Transverse colon (tissue), 4 donors: ENCODE results near the gene ZNF488. TPM values are rescaled to one million over a fixed set of nuclear protein-coding genes. Genes with fewer than 3 reads are reported as not detected.
"Not testable (repeated sequence)": the region's sequence is repeated elsewhere in the genome, so short reads cannot be mapped to it uniquely, and the experiment has no call there.

Experiments
- DNase-seq: peaks from one replicate; pipeline ENCODE4 v3.0.0-alpha.2; 2019
- H3K27ac ChIP-seq, 4 donors: fragments of 200-600 bp; sonication (generic); 2 replicates each; pipeline ENCODE4 v1.5.1; 2016 to 2018; ENCODE audit warnings: inconsistent platforms in 4 of 4
- H3K27me3 ChIP-seq: fragments of 200-600 bp; sonication (generic); 2 replicates; pipeline ENCODE4 v1.5.1; 2017; ENCODE audit warnings: inconsistent platforms
- H3K36me3 ChIP-seq, 4 donors: fragments of 200-600 bp; sonication (generic); 2 replicates each; pipeline ENCODE4 v1.5.1; 2017 to 2019; ENCODE audit warnings: inconsistent platforms in 4 of 4
- H3K4me1 ChIP-seq, 4 donors: fragments of 200-600 bp; sonication (generic); 2 replicates each; pipeline ENCODE4 v1.5.1; 2017 to 2020; ENCODE audit warnings: inconsistent platforms in 4 of 4
- H3K4me3 ChIP-seq, 4 donors: fragments of 200-600 bp; sonication (generic); 1 replicate in 1 of 4; 2 replicates in 3 of 4; pipeline versions ENCODE4 v1.5.1 to v1.6.1; 2017 to 2019; ENCODE audit warnings: inconsistent platforms in 4 of 4
- H3K9me3 ChIP-seq, 2 donors: fragments of 200-600 bp; sonication (generic); 2 replicates each; pipeline ENCODE4 v1.5.1; 2017 to 2019; ENCODE audit warnings: inconsistent platforms in 2 of 2
- CTCF ChIP-seq, 5 experiments: fragments of 200-600 bp in 3 of 5; fragments of 450-650 bp in 2 of 5; sonication (generic) in 3 of 5; IDR thresholded peaks; 1 replicate in 2 of 5; 2 replicates in 3 of 5; pipeline ENCODE4 v1.5.1; 2016 to 2017; ENCODE audit warnings: antibody characterized with exemption in 5 of 5, inconsistent platforms in 3 of 5, mild to moderate bottlenecking in 2 of 5, moderate library complexity in 1 of 5
- EP300 ChIP-seq: sonication (generic); formaldehyde crosslinking; IDR thresholded peaks from one replicate; pipeline ENCODE4 v1.6.1; 2017; ENCODE audit warnings: antibody characterized with exemption, low read depth
- POLR2A ChIP-seq: fragments of 450-650 bp; IDR thresholded peaks from one replicate; pipeline ENCODE4 v1.6.1; 2016; ENCODE audit warnings: antibody characterized with exemption, mild to moderate bottlenecking, moderate library complexity
- POLR2AphosphoS5 ChIP-seq, 3 donors: sonication (generic); formaldehyde crosslinking; IDR thresholded peaks; one replicate each; pipeline ENCODE4 v1.6.1; 2016; ENCODE audit warnings: antibody characterized with exemption in 3 of 3
- WGBS, 2 donors: methylation state at CpG; one replicate each; pipeline ENCODE4 v1.1.5; 2018; ENCODE audit warnings: low coverage in 1 of 2; 5-methylcytosine and 5-hydroxymethylcytosine counted together
- in situ Hi-C, 4 donors: fragments of 200-750 bp; cut with MboI; loops; one replicate each; pipeline versions ENCODE4 v1.15.0 to v1.15.1; 2017; ENCODE audit warnings: low sequenced_read_pairs in 3 of 4, low pct_ligation_motif_present in 1 of 4, low pct_unique_long_range_greater_than_20kb in 1 of 4
- intact Hi-C: fragments of 100-400 bp; cut with DNase I; formaldehyde crosslinking; loops from one replicate; pipeline ENCODE4 v1.15.1; 2023; ENCODE audit warnings: low total_unique reads
- total RNA-seq, 4 donors: library from RNA; depleted of rRNA; stranded (reverse); fragments of >200 nt; gene quantifications; one replicate each; pipeline ENCODE4 v1.1.0, GENCODE V29; 2016

The ZNF488 gene
- total RNA-seq, 4 donors from 2014 or later = 0.41 to 0.80 TPM; not detected in 2

- Histone ChIP-seq H3K27ac (no peak overlapping the region), H3K36me3 (no peaks in the 10 kb centered on the region), H3K27me3 (no peaks in the 10 kb centered on the region), H3K9me3 (no peaks in the 10 kb centered on the region), H3K4me3 (no peak overlapping the region), H3K4me1 (no peaks in the 10 kb centered on the region)
- intact Hi-C loops (no loop called here), in situ Hi-C loops (no loop called here)
- 84% methylated on average over 5 of the region's 6 CpGs; no CpG with 5 or more reads in 1 of the 2 donors for WGBS, 2 donors
- no peak for DNase-seq
- TF ChIP-seq CTCF (IDR thresholded peaks at IDR 0.05) = no peak
- TF ChIP-seq POLR2AphosphoS5 (IDR thresholded peaks at IDR 0.05) = no peak
- TF ChIP-seq EP300 = no peak
- no peak for TF ChIP-seq POLR2A
These were observed 34.2 kb upstream of the ZNF488 start for GRCh38 chr10:47418321-47418720.

GRCh38 chr10:47416305-47417218, 32.5 kb upstream of the ZNF488 start:
- H3K4me3 ChIP-seq, H3K9me3 ChIP-seq, in situ Hi-C loops, H3K27me3 ChIP-seq, H3K36me3 ChIP-seq, intact Hi-C loops, DNase-seq, H3K4me1 ChIP-seq, H3K27ac ChIP-seq: not testable (repeated sequence)
- WGBS, 2 donors = 73 to 75% methylated on average over 2 to 6 of the region's 6 CpGs

DNA sequence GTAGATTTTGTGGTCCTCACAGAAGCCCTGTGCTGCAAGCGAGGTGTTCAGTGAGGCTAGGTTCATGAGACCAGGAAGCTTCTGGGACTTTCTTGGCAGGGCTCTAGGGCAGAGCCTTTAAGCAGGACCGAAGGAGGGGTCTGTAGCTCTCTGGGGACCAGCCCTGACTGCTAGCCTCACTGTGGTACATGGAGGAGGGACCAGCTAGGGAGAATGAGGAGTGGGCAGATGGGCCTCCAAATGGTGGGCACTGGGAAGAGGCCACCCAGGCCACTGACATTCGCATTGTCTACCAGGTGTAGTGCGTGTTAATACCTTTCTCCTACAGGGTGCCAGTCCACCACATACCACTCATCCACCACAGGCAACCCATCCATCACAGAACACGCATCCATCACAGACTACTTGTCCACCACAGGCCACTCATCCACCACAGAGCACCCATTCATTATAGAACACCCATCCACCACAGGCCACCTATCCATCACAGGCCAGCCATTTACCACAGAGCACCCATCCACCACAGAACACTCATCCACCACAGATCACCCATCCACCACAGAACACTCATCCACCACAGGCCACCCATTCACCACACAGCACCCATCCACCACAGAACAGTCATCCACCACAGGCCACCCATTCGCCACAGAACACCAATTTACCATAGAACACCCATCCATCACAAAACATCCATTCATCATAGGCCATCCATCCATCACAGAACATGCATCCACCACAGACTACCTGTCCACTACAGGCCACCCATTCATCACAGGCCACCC, 31.6 kb upstream of the ZNF488 start:
- H3K27ac ChIP-seq = no peak overlapping the region
- H3K27me3 ChIP-seq = no peaks in the 10 kb centered on the region
- no peak for DNase-seq
- H3K36me3 ChIP-seq = no peaks in the 10 kb centered on the region
- TF ChIP-seq POLR2AphosphoS5 (IDR thresholded peaks at IDR 0.05) = no peak
- no peak for TF ChIP-seq EP300
- no peak for TF ChIP-seq CTCF (IDR thresholded peaks at IDR 0.05)
- no peak for TF ChIP-seq POLR2A
- no peak overlapping the region for H3K4me3 ChIP-seq
- WGBS, 2 donors = 89% methylated on average over 6 of the region's 6 CpGs; no CpG with 5 or more reads in 1 of the 2 donors
- intact Hi-C loops = no loop called here
- in situ Hi-C loops = no loop called here
- no peaks in the 10 kb centered on the region for H3K4me1 ChIP-seq
- H3K9me3 ChIP-seq = no peaks in the 10 kb centered on the region

DNA sequence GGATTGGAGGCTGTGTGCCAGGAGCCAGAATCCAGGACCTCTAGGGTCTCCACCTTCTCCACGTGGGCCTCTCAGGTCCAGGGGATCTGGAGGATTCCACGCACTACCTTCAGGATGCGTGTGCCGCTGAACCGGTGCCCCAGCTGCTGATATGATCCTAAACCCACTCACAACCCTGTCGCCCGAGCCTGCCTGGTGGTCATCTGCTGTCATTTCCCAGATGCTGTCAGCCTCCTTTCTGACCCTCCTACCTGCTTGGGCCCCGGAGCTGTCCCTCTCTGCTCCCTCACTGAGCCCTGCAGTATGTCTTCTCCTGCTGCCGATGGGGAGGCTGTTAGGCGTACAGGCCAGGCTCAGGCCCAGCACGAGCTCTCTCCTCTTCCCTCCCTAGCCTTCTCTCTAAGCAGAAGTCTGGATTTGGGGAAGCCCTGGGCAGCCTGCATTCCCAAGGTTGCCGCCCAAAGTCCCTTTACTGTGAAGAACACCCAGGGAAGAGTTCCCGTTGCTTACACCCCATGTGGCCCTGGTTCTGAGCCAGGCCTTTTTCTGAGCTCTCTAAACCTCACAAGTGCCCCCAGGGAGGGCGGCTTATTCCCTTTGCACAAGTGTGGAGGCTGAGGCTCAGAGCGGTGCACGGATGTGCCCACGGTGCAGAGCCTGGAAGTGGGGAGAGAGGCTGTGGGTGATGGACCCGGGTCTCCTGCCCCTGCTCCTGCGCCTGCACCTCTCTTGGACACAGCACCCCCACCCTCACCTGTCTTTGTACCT, 30.8 kb upstream of the ZNF488 start:
- in situ Hi-C loops (no loop called here), intact Hi-C loops (no loop called here)
- H3K4me3 ChIP-seq = no peak overlapping the region
- 80 to 85% methylated on average over 3 to 19 of the region's 19 CpGs for WGBS, 2 donors
- no peak for DNase-seq
- no peaks in the 10 kb centered on the region for H3K4me1 ChIP-seq
- H3K27ac ChIP-seq = no peak overlapping the region
- TF ChIP-seq POLR2A (no peak), EP300 (no peak), CTCF (IDR thresholded peaks at IDR 0.05) (no peak), POLR2AphosphoS5 (IDR thresholded peaks at IDR 0.05) (no peak)
- no peaks in the 10 kb centered on the region for H3K9me3 ChIP-seq
- no peaks in the 10 kb centered on the region for H3K27me3 ChIP-seq
- no peaks in the 10 kb centered on the region for H3K36me3 ChIP-seq
